Panc1 (cell line): ENCODE measurements around the gene GDAP1L1. TPM values are rescaled to one million over a fixed set of nuclear protein-coding genes. Genes with fewer than 3 reads are reported as not detected.
A peak's percentile ranks its signal among the peaks of the same experiment; 100 is the strongest.

ENCODE experiments used
- ATAC-seq: fragments of 200-7000 bp; cut with Tn5 transposase; 2 replicates; pipeline ENCODE4 v1.9.1; 2020; ENCODE audit warnings: mild to moderate bottlenecking, moderate library complexity
- BruUV-seq: library from RNA; stranded (reverse); fragments of 400-500 nt; replicated peaks from 2 replicates; lab custom pipeline; 2021; lab: Mats Ljungman, UMichigan
- CTCF ChIA-PET: fragments of 300-600 bp; sonication (Branson Sonifier 250); formaldehyde crosslinking; loops from one replicate; lab custom pipeline; 2022; ENCODE audit warnings: antibody characterized with exemption; lab: Charles Lee
- POLR2A ChIA-PET: fragments of 300-600 bp; sonication (Branson Sonifier 250); formaldehyde crosslinking; loops from one replicate; lab custom pipeline; 2022; ENCODE audit warnings: antibody characterized with exemption; lab: Charles Lee
- DNase-seq: peaks from one replicate; pipeline ENCODE4 v3.0.0-alpha.2; 2010; ENCODE audit warnings: low read depth, low spot score
- H3K27ac ChIP-seq: 2 replicates; pipeline ENCODE4 v1.5.1; 2011; ENCODE audit warnings: mild to moderate bottlenecking, low read length, inconsistent platforms
- H3K27me3 ChIP-seq: fragments of 200-500 bp; sonication (Bioruptor generic); 2 replicates; pipeline ENCODE4 v1.6.0; 2014; ENCODE audit warnings: low read length, inconsistent platforms; ENCODE audit not compliant: control insufficient read depth, insufficient read depth
- H3K36me3 ChIP-seq: fragments of 200-500 bp; sonication (Bioruptor generic); 2 replicates; pipeline ENCODE4 v1.5.1; 2014; ENCODE audit warnings: inconsistent platforms, mild to moderate bottlenecking, low read length, moderate library complexity; ENCODE audit not compliant: control insufficient read depth, insufficient read depth
- H3K4me1 ChIP-seq: 2 replicates; pipeline ENCODE4 v1.5.1; 2011; ENCODE audit warnings: inconsistent platforms, mild to moderate bottlenecking, low read length, moderate library complexity; ENCODE audit not compliant: control insufficient read depth, insufficient read depth
- H3K4me3 ChIP-seq, 2 experiments: 2 replicates each; pipeline ENCODE4 v1.5.1; 2011 to 2012; ENCODE audit warnings: low read depth in 2 of 2, low read length in 2 of 2, mild to moderate bottlenecking in 2 of 2, inconsistent platforms in 1 of 2, moderate library complexity in 1 of 2
- H3K9me3 ChIP-seq: fragments of 200-500 bp; sonication (Bioruptor generic); 2 replicates; pipeline ENCODE4 v1.5.1; 2014; ENCODE audit warnings: low read depth, mild to moderate bottlenecking, inconsistent platforms, low read length, moderate library complexity; ENCODE audit not compliant: control insufficient read depth, insufficient read depth
- CTCF ChIP-seq: fragments of 450-650 bp; IDR thresholded peaks from 2 replicates; pipeline ENCODE4 v1.5.1; 2017; ENCODE audit warnings: mild to moderate bottlenecking
- POLR2AphosphoS5 ChIP-seq: IDR thresholded peaks from 2 replicates; pipeline ENCODE4 v1.6.1; 2012; ENCODE audit warnings: mild to moderate bottlenecking, low read depth, low read length, moderate library complexity
- REST ChIP-seq, 2 experiments: IDR thresholded peaks; 2 replicates each; pipeline ENCODE4 v1.6.1; 2011 to 2012; ENCODE audit warnings: low read depth in 2 of 2, control low read depth in 1 of 2, low read length in 1 of 2, mild to moderate bottlenecking in 1 of 2, moderate library complexity in 1 of 2; ENCODE audit not compliant: insufficient read depth in 1 of 2
- SIN3A ChIP-seq: IDR thresholded peaks from 2 replicates; pipeline ENCODE4 v1.6.1; 2012; ENCODE audit warnings: low read depth, mild to moderate bottlenecking, low read length, moderate library complexity, borderline replicate concordance; ENCODE audit not compliant: insufficient read depth
- TCF7L2 ChIP-seq: IDR thresholded peaks from 2 replicates; pipeline ENCODE4 v1.6.1; 2011; ENCODE audit warnings: mild to moderate bottlenecking, low read depth, low read length, inconsistent platforms
- in situ Hi-C: cut with HindIII; loops from 2 replicates; pipeline ENCODE4 v1.10.0; 2016; ENCODE audit warnings: low sequenced_read_pairs, low pct_unique_long_range_greater_than_20kb
- intact Hi-C: fragments of 100-400 bp; cut with micrococcal nuclease; formaldehyde crosslinking; loops from one replicate; pipeline ENCODE4 v1.10.0; 2022; ENCODE audit not compliant: unreplicated experiment
- total RNA-seq: library from RNA; stranded (reverse); gene quantifications from one replicate; pipeline ENCODE4 v1.2.1, GENCODE V29; 2021; ENCODE audit not compliant: unreplicated experiment

GDAP1L1 gene
- total RNA-seq, 1 experiment from 2014 or later = not detected

GRCh38 chr20:44200983-44201382 is 46.1 kb upstream of the GDAP1L1 start:
- Histone ChIP-seq H3K4me1 (peaks cover 18% of the 10 kb centered on the region), H3K27ac (no peak overlapping the region), H3K4me3 (no peak overlapping the region), H3K27me3 (no peaks in the 10 kb centered on the region), H3K36me3 (peaks cover 32% of the 10 kb centered on the region), H3K9me3 (no peaks in the 10 kb centered on the region)
- ChIA-PET CTCF (no interaction called here), POLR2A (no interaction called here)
- intact Hi-C loops (no loop called here), in situ Hi-C loops (no loop called here)
- ATAC-seq (no peak), DNase-seq (no peak)
- TF ChIP-seq POLR2AphosphoS5 (no peak), REST (IDR thresholded peaks at IDR 0.05; ENCODE audit: insufficient read depth in 1 of 2, low read depth in 2 of 2, low read length in 1 of 2) (no peak), CTCF (no peak), TCF7L2 (no peak), SIN3A (no peak)
- BruUV-seq = no TSS peak

GRCh38 chr20:44203161-44203560 is 43.9 kb upstream of the GDAP1L1 start:
- Histone ChIP-seq H3K36me3 (peaks cover 23% of the 10 kb centered on the region), H3K4me1 (peaks cover 35% of the 10 kb centered on the region), H3K4me3 (no peak overlapping the region), H3K27ac (peak overlapping the region; percentile 86), H3K9me3 (no peaks in the 10 kb centered on the region), H3K27me3 (no peaks in the 10 kb centered on the region)
- no peak for TF ChIP-seq POLR2AphosphoS5
- TF ChIP-seq REST (IDR thresholded peaks at IDR 0.05; ENCODE audit: insufficient read depth in 1 of 2, low read depth in 2 of 2, low read length in 1 of 2) = no peak
- TF ChIP-seq TCF7L2 = no peak
- no peak for TF ChIP-seq CTCF
- no peak for TF ChIP-seq SIN3A
- no TSS peak for BruUV-seq
- in situ Hi-C loops (no loop called here), intact Hi-C loops (no loop called here)
- ChIA-PET CTCF (no interaction called here), POLR2A (no interaction called here)
- no peak for ATAC-seq
- no peak for DNase-seq
